Measurements from ENCODE around the gene CCDC66.
"Not testable (repeated sequence)": the region's sequence is repeated elsewhere in the genome, so short reads cannot be mapped to it uniquely, and the experiment has no call there.

CCDC66 gene

GRCh38 chr3:56556908-56557830, at the start of gene CCDC66:
TSS of gene CCDC66 (plus strand) at chr3:56557175. CDS start at chr3:56557243, 68 bp downstream.
- peak; percentile 86 for DNase-seq

DNA sequence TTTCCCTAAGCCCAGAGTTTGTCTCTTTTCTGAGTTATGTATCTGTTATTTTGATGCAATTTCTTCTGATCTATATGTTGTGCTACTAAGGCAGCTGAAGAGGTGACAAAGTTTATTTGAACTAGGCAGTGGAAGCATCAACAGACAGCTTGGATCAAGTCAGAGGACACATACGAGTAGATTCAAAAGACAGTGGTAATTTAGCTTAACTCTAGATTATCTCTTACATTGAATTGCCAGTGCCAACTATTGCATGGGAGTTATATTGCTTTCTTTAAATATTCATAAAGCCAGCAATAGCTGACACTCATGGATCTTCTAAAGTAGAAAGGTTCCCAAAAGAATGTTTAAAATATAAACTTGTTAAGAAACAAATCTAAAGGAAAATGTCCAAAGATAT, 37.3 kb upstream of the CCDC66 start:
- no peak for DNase-seq

DNA sequence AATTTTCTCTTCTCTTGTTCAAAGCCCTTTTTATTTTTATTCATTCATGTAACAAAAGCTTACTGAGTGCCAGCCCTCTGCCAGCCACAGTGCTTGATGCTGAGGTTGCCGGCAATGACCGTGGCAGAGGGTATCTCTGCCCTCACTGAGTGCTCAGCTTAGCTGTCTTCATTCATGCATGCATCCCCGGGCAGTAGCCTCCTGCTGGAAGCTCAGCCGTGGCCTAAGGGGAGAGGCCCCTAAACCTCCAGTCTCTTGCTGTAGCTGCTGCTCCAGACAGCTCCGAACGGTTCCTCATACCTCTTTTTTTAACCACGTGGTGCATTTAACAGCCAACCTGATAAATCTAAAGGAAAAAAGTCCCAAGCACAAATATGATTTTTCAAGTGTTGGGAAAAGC, 34.6 kb upstream of the CCDC66 start:
- no peak for DNase-seq

GRCh38 chr3:56525291-56525690, 31.7 kb upstream of the CCDC66 start:
- no peak for DNase-seq

- no peak for DNase-seq
These were observed 20.2 kb upstream of the CCDC66 start for GRCh38 chr3:56536735-56537134.

- DNase-seq, result no peak
These were observed 9.5 kb upstream of the CCDC66 start for GRCh38 chr3:56547486-56547885.

- no peak for DNase-seq
These were observed 826 bp downstream of the CCDC66 start for GRCh38 chr3:56557831-56558170.

GRCh38 chr3:56573501-56573900, 16.5 kb downstream of the CCDC66 start:
- no peak for DNase-seq

DNA sequence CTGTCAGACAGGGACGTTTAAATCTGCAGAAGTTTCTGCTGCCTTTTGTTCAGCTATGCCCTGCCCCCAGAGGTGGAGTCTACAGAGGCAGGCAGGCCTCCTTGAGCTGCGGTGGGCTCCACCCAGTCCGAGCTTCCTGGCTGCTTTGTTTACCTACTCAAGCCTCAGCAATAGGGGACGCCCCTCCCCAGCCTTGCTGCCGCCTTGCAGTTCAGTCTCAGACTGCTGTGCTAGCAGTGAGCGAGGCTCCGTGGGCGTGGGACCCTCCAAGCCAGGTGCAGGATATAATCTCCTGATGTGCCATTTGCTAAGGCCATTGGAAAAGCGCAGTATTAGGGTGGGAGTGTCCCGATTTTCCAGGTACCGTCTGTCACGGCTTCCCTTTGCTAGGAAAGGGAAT, 25.0 kb downstream of the CCDC66 start:
- DNase-seq, result not testable (repeated sequence)

GRCh38 chr3:56584275-56584674, 27.3 kb downstream of the CCDC66 start:
- DNase-seq, result not testable (repeated sequence)

DNA sequence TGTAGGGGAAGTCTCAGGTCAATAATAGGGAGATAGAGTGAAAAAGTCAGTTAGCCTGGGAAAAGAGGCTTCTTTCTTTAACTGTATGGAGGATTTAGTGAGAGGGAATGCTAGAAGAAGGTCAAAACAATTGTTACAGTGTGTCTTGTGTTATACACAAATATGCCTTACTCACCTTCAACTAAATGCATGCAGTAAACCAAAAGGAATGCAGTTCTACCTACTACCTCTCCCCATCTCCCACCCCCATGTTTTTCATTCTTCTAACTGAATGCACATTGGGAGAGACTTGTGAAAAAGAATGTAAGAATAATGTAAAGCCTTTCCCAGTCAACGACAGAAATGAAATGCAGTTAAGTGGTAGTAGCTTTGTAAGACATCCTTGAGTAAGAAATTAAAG, 33.8 kb downstream of the CCDC66 start:
- DNase-seq, result no peak

- DNase-seq, result no peak
These were observed 34.3 kb downstream of the CCDC66 start for GRCh38 chr3:56591262-56591661.

DNA sequence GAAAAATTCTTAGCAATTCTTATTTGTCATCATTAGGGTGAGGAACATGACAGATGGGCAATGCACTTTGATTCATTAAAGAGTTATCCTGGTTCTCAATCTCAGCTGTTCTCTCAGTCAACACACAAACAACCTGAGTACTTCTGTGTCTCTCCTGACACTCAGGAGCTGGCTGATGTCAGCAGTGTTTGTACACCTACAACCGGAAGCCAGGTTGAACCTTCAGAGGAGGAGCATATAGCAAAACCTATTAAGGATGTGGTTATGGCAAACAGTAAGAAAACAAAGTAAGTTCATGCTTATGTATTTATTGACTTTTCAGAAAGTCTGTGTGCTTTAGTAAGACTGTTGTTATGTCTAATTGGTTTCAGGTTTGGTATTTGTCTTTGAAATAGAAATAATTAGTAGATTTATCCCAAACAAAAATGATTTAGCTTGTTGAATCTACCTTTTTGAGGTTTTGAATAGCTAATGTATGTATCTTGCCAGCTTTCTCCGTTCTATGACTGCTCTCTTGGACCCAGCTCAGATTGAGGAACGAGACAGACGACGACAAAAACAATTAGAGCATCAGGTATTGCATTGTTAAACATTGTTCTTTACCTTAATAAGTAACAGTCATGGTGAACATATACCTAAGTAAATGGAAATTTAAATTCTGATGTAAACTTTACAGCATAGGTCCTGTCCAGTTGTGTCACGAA, 36.6 kb downstream of the CCDC66 start:
- DNase-seq, result no peak

DNA sequence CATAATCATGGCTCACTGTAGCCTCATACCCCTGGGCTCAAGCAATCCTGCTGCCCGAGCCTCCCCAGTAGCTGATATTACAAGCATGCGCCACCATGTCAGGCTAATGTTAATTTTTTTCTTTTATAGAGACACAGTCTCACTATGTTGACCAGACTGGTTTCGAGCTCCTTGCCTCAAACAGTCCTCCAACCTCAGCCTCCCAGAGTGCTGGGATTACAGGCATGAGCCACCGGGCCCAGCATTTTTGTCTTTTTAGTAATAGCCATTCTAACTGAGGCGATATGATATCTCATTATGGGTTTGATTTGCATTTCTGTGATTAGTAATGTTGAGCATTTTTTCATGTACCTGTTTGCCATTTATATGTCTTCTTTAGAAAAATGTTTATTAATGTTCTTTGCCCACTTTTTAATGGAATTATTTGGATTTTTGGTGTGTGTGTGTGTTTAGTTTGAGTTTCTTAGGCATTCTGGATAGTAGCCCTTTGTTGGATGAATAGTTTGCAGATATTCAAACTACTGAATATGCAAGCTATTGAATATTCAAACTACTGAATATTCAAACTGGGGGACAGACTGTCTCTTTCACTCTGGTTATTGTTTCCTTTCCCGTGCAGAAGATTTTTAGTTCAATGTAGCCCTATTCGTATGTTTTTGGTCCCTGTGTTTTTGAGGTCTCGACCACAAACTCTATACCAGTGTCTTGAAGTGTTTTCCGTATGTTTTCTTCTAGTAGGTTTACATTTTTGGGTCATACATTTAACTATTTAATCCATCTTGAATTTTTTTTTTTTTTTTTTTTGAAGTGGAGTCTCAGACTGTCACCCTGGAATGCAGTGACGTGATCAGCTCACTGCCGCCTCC, 39.2 kb downstream of the CCDC66 start:
- DNase-seq, result no peak

DNA sequence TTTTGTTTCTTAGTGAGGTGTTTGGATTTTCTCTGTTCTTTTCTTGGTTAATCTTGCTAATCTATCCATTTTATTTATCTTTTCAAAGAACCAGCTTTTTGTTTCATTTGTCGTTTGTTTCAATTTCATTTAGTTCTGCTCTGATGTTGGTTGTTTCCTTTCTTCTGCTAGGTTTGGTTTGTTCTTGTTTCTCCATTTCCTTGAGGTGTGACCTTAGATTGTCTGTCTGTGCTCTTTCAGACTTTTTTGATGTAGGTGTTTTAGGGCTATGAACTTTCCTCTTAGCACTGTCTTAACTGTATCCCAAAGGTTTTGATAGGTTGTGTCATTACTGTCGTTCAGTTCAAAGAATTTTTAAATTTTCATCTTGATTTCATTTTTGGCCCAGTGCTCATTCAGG, 51.5 kb downstream of the CCDC66 start:
- not testable (repeated sequence) for DNase-seq

GRCh38 chr3:56610669-56611335, 53.8 kb downstream of the CCDC66 start:
- DNase-seq, result no peak

- DNase-seq, result no peak
These were observed 54.4 kb downstream of the CCDC66 start for GRCh38 chr3:56611364-56611763.

DNA sequence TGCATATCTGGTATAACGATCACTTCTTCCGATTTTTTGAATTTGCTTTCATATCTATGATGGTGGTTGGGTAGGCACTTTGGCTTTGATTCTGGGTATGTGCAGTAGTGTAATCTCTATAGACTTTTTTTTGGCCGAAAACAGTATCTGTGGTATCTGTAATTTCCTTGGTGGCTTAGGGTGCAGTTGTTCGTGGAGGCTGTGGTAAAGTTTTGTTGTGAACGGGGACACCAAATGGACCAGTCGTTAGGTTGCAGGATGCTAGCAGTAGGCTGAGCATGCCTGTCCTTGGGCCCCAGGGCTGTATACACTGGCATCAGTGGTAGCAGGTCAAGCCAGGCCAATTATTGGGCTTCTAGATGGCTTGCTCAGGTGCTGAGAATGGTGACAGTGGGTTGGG, 55.2 kb downstream of the CCDC66 start:
- no peak for DNase-seq

DNA sequence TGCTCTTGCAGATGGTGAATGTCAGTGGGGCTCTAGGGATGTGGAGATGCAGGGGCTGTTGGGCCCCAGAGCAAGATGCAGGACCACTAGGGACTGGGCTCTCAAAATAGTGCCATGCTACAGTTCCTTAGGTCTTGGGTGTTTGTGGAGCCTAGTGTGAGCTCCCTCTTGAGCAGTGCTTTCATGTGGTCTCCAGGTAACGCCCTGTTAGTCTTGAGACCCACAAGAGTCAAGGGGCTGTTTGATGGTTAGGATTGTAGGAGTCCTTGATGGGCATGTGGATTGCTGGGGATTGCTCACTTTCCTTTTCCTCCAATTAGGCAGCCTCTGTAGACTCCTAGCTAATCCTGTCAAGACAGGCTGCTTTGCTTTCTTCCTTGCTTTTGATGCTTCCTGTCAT, 56.0 kb downstream of the CCDC66 start:
- DNase-seq, result no peak

- DNase-seq, result no peak
These were observed 59.6 kb downstream of the CCDC66 start for GRCh38 chr3:56616478-56617006.

DNA sequence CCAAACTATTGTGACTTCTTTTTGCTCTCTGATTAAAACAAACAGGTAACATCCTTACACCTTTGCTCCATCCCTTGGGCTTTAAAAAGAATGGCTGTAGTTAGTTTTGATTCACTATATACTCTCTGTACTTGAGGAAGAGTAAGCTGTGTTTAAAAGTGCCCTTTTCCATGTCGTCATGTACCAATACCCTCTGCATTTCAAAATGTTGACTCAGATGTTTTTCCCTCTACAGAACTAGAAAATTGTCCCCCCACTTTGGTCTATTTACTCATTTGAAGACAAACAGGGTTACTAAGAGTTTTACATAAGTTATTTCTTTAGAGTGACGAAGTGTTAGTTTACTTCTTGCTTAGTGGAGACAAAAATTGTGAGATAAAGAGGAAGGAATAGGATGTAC, 63.4 kb downstream of the CCDC66 start:
- DNase-seq, result no peak

- no peak for DNase-seq
These were observed 64.7 kb downstream of the CCDC66 start for GRCh38 chr3:56621681-56622080.
